G401.6 (cell line): ENCODE measurements around the gene LEP.
"Not testable (repeated sequence)": the region's sequence is repeated elsewhere in the genome, so short reads cannot be mapped to it uniquely, and the experiment has no call there.

Experiments used
- FAIRE-seq: peaks from 2 replicates; lab custom pipeline; 2012; peaks lifted over from hg19 to GRCh38; lab: Jason Lieb, UNC

Gene LEP

DNA sequence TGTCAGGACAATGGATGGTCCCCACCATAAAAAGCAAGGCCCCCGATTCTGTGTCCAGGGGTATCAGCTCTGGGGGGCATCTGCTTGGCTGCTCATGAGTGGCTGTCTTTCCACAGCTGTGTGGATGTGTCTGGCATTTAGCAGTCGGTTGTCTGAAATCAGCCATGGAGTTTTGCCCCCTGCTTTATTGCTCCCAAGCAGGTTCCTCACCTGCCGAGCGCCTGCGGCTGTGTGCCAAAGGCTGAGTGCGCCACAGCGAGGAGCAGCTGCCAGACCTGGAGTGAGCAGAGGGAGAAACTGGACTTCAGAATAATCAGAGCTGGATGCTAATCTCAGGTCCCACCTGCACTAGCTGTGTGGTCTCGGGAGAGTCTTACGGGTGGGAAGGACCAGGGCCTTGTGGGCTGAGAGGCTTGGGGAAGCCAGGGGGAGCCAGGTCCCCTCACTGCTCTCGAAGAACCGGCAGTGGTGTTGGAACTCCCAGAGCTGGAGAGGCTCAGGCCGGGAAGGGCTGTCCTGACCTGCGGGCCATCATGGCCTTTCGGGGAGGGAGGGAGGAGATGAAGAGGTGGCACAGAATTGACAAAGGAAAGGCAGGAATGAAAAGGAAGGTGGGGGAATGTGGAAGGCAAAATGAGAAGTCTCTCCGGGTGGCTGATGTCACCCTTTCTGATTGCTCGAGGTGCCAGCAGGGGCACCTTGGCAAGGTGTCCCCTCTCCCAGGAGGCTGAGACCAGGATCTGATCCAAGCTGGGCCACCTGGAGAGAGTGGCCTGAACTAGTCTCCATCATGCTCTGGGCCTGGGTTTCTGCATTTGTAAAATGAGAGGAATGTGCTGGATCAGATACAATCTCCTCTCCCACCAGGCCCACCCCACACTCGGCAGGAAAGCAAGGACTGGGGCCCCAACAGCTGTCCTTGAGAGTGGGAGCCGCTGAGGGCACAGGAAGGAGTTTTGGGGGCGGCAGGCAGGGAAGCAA is 30.2 kb upstream of the LEP start:
- FAIRE-seq: no peak

DNA sequence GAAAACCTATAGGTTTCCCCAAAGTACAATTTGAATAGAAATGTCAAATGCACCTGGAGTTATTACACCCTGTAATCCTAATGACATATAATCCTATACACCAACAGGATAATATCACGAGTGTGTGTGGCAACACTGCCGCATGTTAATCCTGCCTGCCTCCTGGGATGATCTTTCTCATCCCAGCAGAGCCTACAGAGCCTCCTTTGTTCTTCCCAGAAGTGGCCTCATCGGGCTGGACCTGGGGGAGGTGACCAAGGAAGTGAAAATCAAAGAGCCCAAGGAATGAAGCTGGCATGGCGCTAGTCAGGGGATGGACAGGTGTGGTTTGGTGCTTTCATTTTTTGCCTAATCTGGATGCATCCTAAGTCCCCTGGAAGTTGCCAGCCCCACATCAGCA is 29.5 kb upstream of the LEP start:
- FAIRE-seq: no peak

DNA sequence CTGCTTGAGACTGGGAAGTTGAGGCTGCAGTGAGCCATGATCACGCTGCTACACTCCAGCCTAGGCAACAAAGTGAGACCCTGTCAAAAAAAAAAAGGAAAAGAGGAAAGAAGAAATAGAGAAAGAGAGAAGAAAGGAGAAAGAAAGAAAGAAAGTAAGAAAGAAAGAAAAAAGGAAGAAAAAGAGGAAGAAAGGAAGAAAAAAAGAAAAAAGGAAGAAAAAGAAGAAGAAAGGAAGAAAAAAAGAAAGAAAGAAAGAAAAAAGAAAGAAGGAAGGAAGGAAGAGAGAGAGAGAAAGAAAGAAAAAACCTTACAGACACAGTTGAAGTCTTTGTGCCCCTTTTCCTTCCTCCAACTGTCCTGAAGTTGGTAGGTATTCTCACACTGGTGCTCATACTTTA is 26.6 kb upstream of the LEP start:
- FAIRE-seq: no peak

GRCh38 chr7:128215281-128215680 is 25.8 kb upstream of the LEP start:
- FAIRE-seq: no peak

- no peak for FAIRE-seq
These were observed 25.3 kb upstream of the LEP start for GRCh38 chr7:128215739-128216138.

- no peak for FAIRE-seq
These were observed 23.9 kb upstream of the LEP start for GRCh38 chr7:128217030-128217805.

- no peak for FAIRE-seq
These were observed 23.0 kb upstream of the LEP start for GRCh38 chr7:128217967-128218652.

DNA sequence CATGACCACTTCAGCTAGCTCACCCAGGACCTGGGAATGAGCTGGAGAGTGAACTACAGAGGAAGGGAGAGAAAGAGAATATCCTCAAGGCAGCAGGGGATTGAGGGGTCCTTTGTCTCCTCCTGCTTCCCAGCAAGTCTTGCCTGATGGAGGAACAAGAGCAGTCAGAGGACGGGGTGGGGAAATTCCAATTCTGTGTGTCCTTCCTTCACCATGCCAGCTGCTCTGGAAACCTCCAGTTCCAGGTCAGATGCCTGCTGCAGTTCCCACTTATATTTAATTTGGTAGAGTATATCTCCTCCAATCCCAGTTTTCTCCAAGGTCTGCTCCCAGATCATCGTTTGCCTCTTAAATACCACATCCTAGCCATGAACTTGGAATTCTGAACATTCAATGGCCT is 21.4 kb upstream of the LEP start:
- no peak for FAIRE-seq

GRCh38 chr7:128221929-128222403 is 19.1 kb upstream of the LEP start:
- FAIRE-seq: no peak

GRCh38 chr7:128226132-128226980 is 14.7 kb upstream of the LEP start:
- FAIRE-seq: no peak

GRCh38 chr7:128227271-128227670 is 13.8 kb upstream of the LEP start:
- FAIRE-seq: no peak

- no peak for FAIRE-seq
These were observed 10.1 kb upstream of the LEP start for GRCh38 chr7:128231021-128231420.

- FAIRE-seq: no peak
These were observed 9.4 kb upstream of the LEP start for GRCh38 chr7:128231677-128232076.

GRCh38 chr7:128233471-128233870 is 7.6 kb upstream of the LEP start:
- no peak for FAIRE-seq

GRCh38 chr7:128234476-128235026 is 6.5 kb upstream of the LEP start:
- FAIRE-seq: no peak

DNA sequence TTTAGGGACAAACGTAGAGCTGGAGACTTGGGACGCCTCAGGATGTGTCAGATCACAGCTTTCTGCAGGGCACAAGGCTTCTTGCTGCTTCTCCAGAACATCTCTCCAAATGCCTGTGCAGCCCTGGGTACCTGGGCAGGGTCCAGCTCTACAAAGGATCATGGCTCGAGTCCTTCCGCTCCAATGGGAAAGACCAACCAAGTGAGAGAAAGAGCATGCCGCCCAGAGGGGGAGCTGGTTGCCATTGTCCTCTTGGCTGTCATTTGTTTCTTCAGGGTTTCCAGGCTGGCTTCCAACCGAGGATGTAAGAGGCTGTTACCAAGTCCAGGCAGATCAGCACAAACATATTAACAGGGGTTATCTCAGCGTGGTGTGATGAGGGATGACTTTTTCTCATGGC is 5.6 kb upstream of the LEP start:
- no peak for FAIRE-seq

DNA sequence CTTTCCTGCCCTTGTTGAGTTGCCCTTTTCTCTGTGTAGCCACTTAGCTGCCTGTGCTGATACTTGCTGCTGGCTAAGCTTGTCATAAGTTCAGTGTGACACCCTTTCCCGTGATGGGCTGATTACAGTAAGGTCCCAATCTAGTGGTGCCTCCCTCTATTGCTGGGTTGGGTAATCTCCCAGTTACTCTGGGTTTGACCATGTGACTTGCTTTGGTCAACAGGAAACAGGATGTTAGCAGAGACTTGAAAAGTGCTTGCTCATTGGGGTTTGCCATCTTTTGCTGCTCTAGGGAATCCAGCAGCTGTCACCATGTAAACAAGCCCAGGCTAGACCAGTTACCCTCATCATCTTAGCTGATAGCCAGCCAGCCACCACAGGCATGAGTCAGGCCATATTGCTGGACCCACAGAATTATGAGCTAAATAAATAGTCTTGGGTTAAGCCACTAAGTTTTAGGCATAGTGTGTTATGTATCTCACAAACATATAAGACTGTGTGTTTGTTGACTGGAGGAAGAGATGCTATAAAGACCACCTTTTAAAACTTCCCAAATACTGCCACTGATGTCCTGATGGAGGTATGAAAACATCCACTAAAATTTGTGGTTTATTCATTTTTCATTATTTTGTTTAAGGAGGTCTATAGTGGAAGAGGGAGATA is 4.0 kb upstream of the LEP start:
- FAIRE-seq: no peak

DNA sequence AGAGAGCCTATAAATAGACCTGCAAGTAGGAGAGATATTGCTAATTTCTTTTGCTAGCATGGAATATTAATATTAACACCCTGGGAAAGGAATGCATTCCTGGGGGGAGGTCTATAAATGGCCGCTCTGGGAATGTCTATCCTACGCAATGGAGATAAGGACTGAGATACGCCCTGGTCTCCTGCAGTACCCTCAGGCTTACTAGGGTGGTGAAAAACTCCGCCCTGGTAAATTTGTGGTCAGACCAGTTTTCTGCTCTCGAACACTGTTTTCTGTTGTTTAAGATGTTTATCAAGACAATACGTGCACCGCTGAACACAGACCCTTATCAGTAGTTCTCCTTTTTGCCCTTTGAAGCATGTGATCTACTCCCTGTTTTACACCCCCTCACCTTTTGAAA is 1.9 kb upstream of the LEP start:
- not testable (repeated sequence) for FAIRE-seq

GRCh38 chr7:128242661-128243060 is 1.6 kb downstream of the LEP start:
- no peak for FAIRE-seq

GRCh38 chr7:128243273-128243672 is 2.2 kb downstream of the LEP start:
- no peak for FAIRE-seq

- FAIRE-seq: no peak
These were observed 3.8 kb downstream of the LEP start for GRCh38 chr7:128244861-128245260.
